HG02678 (cell line): ENCODE results near the gene GDA.

Experiments
- ATAC-seq: cut with Tn5 transposase; IDR thresholded peaks from one replicate; pipeline ENCODE4 v1.9.1; 2021; ENCODE audit warnings: mild to moderate bottlenecking, moderate library complexity; ENCODE audit not compliant: unreplicated experiment

GDA gene

GRCh38 chr9:72149231-72149975, at the start of gene GDA:
Gene GDA, plus strand, starts transcription at chr9:72149440. Its CDS starts 120 bp downstream, at chr9:72149560.
- ATAC-seq: peak; percentile 47

- ATAC-seq: no peak
These were observed 46.7 kb upstream of the GDA start for GRCh38 chr9:72102520-72102919.

- no peak for ATAC-seq
These were observed 36.2 kb upstream of the GDA start for GRCh38 chr9:72113056-72113455.

GRCh38 chr9:72119853-72120252, 29.4 kb upstream of the GDA start:
- ATAC-seq: peak; percentile 58

- no peak for ATAC-seq
These were observed 24.3 kb upstream of the GDA start for GRCh38 chr9:72124947-72125346.

- no peak for ATAC-seq
These were observed 21.5 kb upstream of the GDA start for GRCh38 chr9:72127753-72128152.

- ATAC-seq: no peak
These were observed 20.7 kb upstream of the GDA start for GRCh38 chr9:72128526-72128925.

GRCh38 chr9:72129271-72130156, 19.7 kb upstream of the GDA start:
- ATAC-seq: no peak

GRCh38 chr9:72130321-72130720, 18.9 kb upstream of the GDA start:
- ATAC-seq: no peak

GRCh38 chr9:72131206-72131605, 18.0 kb upstream of the GDA start:
- ATAC-seq: no peak

GRCh38 chr9:72132052-72132451, 17.2 kb upstream of the GDA start:
- ATAC-seq: no peak

- no peak for ATAC-seq
These were observed 15.7 kb upstream of the GDA start for GRCh38 chr9:72133365-72134035.

GRCh38 chr9:72134801-72135200, 14.4 kb upstream of the GDA start:
- ATAC-seq: no peak

- ATAC-seq: no peak
These were observed 11.4 kb upstream of the GDA start for GRCh38 chr9:72137697-72138365.

GRCh38 chr9:72139226-72139625, 10.0 kb upstream of the GDA start:
- ATAC-seq: no peak

GRCh38 chr9:72140586-72140985, 8.7 kb upstream of the GDA start:
- no peak for ATAC-seq

- no peak for ATAC-seq
These were observed 7.8 kb upstream of the GDA start for GRCh38 chr9:72141484-72141883.

GRCh38 chr9:72144756-72145492, 4.3 kb upstream of the GDA start:
- no peak for ATAC-seq

- no peak for ATAC-seq
These were observed 3.3 kb upstream of the GDA start for GRCh38 chr9:72145733-72146505.

- no peak for ATAC-seq
These were observed 1.6 kb upstream of the GDA start for GRCh38 chr9:72147676-72148075.
